Measurements from ENCODE around the gene ANGEL2.
"Not testable (repeated sequence)": the region's sequence is repeated elsewhere in the genome, so short reads cannot be mapped to it uniquely, and the experiment has no call there.

The ANGEL2 gene

DNA sequence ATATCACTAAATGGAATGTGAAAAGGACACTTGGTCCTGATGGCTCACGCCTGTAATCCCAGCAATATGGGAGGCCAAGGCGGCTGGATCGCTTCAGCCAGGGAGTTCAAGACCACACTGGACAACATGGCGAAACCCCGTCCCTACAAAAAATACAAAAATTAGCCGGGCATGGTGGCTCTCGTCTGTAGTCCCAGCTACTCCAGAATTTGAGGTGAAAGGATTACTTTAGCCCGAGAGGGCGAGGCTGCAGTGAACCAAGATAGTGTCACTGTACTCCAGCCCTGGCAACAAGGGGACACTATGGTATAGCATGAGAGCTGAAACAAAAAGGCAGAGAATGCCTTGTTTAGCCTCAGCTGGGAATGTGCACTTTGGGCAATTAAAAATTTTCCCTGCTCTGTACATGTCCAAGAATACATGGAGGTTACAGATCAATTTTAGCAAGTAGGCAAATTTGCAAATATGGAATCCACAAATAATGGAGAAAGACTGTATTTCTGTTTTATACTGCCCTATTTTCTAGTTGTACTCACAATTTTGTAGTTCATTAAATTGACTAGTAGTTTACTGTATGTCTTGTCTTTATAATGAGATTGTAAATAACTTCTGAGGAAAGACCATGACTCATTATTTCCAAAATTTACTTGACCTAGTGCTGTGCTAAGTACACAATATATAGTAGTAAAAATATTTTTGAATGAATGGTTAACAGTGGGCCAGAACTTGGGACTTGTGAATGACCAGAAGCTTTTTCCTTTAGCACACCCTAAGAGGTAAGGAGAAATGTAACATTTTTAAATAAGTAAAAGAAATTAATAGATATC, 2.0 kb upstream of the ANGEL2 start:
- DNase-seq (ENCODE audit: low spot score) = no peak

DNA sequence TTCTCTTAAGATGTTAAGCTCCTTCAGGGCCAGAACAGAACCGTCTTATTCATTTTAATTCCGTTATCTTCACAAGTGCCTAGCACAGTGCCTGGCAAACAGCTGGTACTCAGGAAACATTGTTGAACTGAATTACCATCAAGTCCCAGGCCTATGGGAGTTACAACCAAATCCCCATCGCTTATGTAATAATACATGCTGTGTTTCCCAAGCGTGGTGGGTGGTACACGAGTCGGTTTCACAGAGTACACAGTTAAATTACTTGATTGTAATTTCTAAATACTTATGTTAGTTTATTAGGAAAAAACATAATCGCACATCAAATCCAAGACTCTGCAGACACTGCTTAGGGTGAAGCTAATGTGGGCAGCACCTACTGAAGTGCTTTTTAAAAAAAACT, 1.0 kb downstream of the ANGEL2 start:
- DNase-seq (ENCODE audit: low spot score) = no peak

GRCh38 chr1:213008564-213008963, 7.1 kb downstream of the ANGEL2 start:
- DNase-seq (ENCODE audit: low spot score) = no peak

DNA sequence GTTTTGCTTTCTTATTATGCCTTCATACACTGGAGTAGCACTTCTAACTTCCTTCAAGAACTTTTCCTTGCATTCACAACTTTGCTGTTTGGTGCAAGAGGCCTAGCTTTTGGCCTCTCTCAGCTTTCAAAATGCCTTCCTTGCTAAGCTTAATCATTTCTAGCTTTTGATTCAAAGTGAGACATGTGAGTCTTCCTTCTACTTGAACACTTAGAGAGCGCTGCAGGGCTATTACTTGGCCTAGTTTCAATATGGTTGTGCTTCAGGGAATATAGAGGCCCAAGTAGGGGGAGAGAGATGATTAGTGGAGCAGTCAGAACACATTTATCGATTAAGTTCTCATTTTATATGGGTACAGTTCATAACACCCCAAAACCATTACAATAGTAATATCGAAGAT, 12.4 kb downstream of the ANGEL2 start:
- no peak for DNase-seq (ENCODE audit: low spot score)

GRCh38 chr1:212994926-212995325, 20.7 kb downstream of the ANGEL2 start:
- DNase-seq (ENCODE audit: low spot score) = no peak

- DNase-seq (ENCODE audit: low spot score) = not testable (repeated sequence)
Measured at GRCh38 chr1:212993960-212994359, 21.7 kb downstream of the ANGEL2 start.

DNA sequence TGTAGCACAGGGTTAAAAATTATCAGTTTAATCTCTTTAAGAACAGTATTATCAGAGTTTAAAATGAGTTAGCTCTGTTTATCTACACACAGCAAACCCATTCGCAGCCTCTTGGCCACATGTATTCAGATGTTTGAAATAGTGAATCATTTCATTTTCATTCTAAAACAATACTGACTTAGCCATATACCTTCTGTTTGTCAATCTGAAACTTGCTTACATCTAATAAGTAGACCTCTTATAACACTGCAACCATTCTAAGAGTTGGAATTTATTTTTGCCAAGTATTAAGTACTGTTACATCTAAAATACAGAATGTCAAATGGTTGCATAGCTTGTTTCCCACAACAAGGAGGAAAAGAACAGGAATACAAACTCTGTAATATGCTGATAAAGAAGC, 25.4 kb downstream of the ANGEL2 start:
- DNase-seq (ENCODE audit: low spot score) = no peak

DNA sequence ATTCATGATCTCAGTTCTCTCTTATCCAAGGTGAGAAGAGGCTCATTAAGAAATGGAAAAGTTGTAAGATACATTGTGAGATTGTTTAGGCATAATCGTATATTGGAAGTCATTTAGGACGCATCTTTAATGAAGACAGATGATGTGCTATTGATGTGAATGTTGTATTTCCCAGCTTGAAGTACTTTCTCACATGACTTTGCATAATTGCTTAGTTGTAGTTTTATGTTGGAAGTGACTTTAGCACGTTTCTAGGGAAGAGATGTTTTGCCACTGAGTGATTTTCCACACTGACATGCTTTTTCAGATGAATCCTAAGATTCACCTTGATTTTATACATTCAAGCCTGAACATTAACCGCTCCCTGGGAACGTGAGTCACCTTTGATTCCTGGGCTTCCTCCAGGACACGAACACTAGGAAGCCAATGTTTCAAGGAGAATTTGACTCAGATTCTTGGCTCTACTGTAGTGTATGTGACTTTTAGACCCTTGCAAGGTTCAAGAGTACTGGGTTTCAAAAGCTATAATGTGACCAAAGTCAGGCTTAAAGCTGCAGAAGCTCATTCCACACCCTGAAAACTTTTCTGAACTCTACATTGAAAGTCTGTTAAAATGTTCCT, 27.9 kb downstream of the ANGEL2 start:
- DNase-seq (ENCODE audit: low spot score) = no peak

- no peak for DNase-seq (ENCODE audit: low spot score)
Measured at GRCh38 chr1:212986551-212986950, 29.1 kb downstream of the ANGEL2 start.

GRCh38 chr1:212984522-212985291, 31.0 kb downstream of the ANGEL2 start:
- no peak for DNase-seq (ENCODE audit: low spot score)

DNA sequence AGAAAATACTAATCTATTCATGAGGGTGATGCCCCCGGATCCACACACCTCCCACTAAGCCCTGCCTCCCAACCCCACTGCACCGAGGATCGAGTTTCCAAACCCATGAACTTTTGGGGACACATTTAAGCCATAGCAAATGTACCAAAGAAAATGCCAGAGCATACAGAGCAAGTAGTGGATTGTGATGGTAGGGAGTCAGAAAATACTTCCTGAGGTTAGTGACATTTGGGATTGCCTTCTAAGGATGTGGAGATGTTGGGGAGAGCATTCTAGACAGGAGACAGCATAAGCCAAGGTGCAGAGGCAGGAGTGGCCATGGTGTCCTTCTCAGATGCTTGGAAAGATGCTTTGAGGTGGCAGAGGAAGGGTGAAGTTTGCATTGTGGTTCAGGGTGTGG, 32.2 kb downstream of the ANGEL2 start:
- DNase-seq (ENCODE audit: low spot score) = no peak

DNA sequence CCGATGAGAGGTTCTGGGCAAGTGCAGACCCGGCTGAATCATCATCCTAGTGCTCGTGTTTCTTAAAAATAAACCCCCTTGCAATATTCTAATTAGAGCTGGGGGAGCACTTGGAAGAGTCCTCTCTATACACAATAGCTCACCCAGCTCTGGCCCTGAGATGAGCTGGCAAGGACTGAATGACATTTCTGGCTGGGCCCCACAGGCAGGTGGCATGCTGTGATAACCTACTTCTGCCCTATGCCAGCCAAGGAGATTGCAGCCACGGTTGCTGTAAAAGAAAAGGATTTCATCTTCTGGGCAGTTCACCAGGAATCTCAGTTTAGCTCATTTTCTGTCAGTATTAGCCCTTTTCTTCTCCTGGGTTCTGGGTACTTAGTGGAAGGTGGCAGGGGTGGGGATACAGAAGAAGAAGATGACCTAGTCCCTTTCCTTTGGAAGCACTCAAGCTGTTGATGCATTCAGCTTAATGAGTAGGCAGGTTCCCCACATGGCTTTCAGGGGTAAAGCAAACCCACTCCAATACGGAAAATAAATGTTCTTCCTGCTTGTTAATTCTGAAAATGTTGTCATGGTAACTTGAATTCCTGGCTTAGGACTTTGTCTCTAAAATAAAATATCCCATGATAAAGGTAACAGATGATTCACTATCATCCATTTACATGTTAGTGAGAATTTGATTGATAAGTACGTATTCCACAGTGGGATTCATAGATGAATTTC, 33.1 kb downstream of the ANGEL2 start:
- DNase-seq (ENCODE audit: low spot score) = no peak

DNA sequence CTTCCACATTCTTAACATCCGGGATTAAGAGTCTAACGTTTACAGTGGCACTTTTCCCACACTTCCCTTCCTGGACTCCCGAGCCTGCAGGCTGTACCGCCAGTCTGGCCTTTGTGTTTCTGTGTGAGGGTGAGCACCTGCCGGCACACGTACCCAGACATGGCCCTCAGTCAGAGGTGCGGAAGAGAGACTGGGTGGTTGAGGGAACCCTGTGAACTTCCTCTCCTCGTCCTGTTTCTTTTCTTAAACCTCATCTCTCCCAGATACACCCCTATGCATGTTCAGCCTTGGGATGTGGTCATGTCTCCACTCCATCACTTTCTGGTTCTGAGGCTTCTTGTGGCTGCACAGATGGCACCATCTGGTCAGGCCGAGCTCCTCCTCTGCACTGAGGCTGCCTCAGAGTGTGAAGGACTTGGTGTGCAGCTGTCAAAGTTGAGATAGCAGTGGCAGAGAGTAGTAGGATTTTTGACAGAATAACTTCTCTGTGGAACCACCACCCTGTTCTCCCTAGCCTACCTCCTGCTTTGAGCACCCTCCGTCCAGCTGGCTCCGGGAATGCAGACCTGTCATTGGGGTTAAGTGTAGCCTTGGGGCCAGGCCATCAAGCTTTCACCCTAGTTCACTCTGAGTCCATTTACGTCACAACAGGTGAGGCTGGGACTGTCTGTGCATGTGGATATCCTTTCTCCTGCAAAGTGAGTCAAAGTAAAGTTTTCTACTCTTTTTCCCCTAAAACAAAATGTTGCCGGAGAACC, 33.9 kb downstream of the ANGEL2 start:
- no peak for DNase-seq (ENCODE audit: low spot score)

GRCh38 chr1:212981025-212981495, 34.6 kb downstream of the ANGEL2 start:
- no peak for DNase-seq (ENCODE audit: low spot score)

DNA sequence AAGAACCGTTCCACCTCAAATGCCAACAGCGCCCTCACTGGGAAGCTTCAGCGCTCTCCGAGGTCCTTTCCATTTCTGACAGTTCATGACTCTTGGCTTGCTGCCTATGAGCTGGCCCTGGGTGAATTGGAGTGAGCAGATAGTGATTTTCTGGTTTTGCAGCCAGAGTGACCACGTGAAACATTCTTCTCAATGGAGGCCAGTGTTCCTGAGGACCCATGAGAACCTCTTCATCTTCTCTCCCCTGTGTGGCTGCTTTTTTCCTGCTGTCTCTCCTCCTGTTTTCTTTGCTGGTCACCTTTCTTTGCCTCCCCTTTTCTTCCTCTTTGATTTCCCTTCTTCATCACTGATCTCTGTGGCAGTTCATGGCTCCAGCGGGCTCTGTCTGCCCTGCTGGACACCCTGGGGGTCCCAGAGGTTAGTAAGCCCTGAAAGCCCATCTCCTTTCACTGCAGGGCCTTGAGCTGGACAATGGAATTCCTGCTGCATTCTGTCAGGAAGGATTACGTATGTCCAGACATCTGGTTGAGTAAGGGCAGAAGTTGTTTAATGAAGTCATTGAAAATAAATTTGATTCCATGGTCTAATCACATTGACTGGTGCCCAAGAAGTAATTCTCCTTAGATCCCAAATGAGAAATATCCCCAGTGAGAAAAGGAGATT, 35.4 kb downstream of the ANGEL2 start:
- no peak for DNase-seq (ENCODE audit: low spot score)

DNA sequence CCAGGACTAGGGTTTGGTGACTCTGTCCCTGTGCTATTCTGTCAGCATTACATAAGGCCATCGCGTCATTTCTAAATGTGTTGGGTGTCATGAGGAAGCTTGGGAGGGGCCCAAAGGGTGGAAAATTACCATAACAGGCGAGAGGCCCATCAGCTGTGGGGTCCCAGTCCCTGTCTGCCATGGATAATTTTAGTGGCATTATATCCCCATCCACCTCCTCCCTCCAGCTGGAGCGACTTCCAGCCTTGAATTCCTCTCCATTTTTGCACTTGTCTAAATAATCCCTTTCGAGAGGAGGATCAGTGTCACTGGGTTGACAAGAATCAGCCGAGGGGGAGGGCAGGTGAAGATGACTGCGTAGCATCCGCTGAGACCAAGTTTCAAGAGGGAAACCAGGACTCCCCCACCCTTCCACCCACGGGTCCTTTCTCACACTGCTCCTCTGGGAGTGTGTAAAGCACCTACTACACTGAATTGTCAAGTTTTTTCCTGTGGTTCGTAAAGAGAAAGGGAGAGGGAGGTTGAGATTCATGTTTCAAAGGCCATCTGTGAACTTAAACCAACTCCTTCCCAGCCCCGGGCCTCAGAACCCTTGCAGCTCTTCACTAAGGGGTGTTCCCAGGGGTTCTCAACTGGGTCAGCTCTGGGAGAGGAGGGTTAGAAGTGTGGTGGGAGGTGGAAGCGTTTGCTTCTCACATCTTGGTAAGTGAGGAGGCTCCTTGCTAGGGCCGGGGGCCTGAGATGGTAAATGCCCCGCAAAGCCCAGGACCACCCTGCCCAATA, 36.1 kb downstream of the ANGEL2 start:
- no peak for DNase-seq (ENCODE audit: low spot score)

DNA sequence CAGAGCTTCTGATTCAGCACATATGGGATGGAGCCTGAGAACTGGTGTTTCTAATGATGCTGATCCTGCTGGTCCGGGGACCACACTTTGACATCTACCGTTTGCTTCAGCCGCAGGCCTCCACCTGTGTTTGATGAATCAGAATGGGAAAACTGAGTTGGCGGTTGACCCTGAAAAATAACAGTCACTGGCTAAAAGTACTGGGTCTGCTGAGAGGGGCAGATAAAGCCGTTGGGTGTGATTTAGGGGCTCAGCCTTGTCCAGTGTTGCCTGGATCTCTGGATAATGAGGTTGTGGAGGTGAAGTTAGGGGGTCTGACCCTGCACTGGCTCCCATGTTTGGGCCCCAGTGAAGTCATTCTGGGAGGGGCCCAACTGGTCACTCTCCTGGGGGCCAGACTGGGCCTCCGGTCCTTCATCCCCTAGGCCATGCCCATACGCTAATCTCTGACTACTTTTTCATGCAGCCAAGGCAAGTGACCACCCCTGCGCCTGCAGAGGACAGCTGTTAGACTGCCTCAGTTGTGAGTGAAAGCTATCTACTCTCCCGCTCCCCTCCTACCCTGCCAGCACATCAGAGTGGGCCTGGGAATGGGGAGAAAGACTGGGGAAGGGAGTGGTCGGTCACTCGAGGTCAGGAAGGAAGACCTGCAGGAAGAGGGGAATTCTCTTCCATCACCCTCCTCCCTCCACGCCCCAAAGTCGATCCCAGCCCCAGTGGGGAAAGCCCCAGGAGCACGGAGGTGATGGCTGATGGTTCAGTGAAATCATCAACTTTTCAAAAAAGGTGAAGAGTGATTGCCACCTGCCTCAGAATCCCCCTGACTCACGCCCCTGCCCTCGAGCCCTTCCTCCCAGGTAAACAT, 37.7 kb downstream of the ANGEL2 start:
- DNase-seq (ENCODE audit: low spot score) = no peak

GRCh38 chr1:212976586-212976985, 39.1 kb downstream of the ANGEL2 start:
- DNase-seq (ENCODE audit: low spot score) = no peak
